ENCODE results near the gene EFHC1.

Gene EFHC1

GRCh38 chr6:52395969-52396368 is 24.2 kb upstream of the EFHC1 start:
- no peak for DNase-seq (ENCODE audit: low read depth in 2 of 2, low spot score in 1 of 2)

GRCh38 chr6:52399511-52400312 is 20.4 kb upstream of the EFHC1 start:
- no peak for DNase-seq (ENCODE audit: low read depth in 2 of 2, low spot score in 1 of 2)

- DNase-seq (ENCODE audit: low read depth in 2 of 2, low spot score in 1 of 2): no peak
These were observed 19.7 kb upstream of the EFHC1 start for GRCh38 chr6:52400313-52401041.

- no peak for DNase-seq (ENCODE audit: low read depth in 2 of 2, low spot score in 1 of 2)
These were observed 17.1 kb upstream of the EFHC1 start for GRCh38 chr6:52403086-52403485.

GRCh38 chr6:52403627-52404026 is 16.5 kb upstream of the EFHC1 start:
- DNase-seq (ENCODE audit: low read depth in 2 of 2, low spot score in 1 of 2): no peak

GRCh38 chr6:52405243-52405642 is 14.9 kb upstream of the EFHC1 start:
- DNase-seq (ENCODE audit: low read depth in 2 of 2, low spot score in 1 of 2): no peak

GRCh38 chr6:52407467-52407866 is 12.7 kb upstream of the EFHC1 start:
- no peak for DNase-seq (ENCODE audit: low read depth in 2 of 2, low spot score in 1 of 2)

- no peak for DNase-seq (ENCODE audit: low read depth in 2 of 2, low spot score in 1 of 2)
These were observed 10.6 kb upstream of the EFHC1 start for GRCh38 chr6:52409499-52409898.

GRCh38 chr6:52410979-52411378 is 9.2 kb upstream of the EFHC1 start:
- DNase-seq (ENCODE audit: low read depth in 2 of 2, low spot score in 1 of 2): no peak

GRCh38 chr6:52411911-52412310 is 8.2 kb upstream of the EFHC1 start:
- no peak for DNase-seq (ENCODE audit: low read depth in 2 of 2, low spot score in 1 of 2)

GRCh38 chr6:52415333-52415732 is 4.8 kb upstream of the EFHC1 start:
- no peak for DNase-seq (ENCODE audit: low read depth in 2 of 2, low spot score in 1 of 2)

- no peak for DNase-seq (ENCODE audit: low read depth in 2 of 2, low spot score in 1 of 2)
These were observed 4.1 kb upstream of the EFHC1 start for GRCh38 chr6:52415917-52416628.

- no peak for DNase-seq (ENCODE audit: low read depth in 2 of 2, low spot score in 1 of 2)
These were observed 3.5 kb upstream of the EFHC1 start for GRCh38 chr6:52416629-52417151.

- no peak for DNase-seq (ENCODE audit: low read depth in 2 of 2, low spot score in 1 of 2)
These were observed 2.4 kb upstream of the EFHC1 start for GRCh38 chr6:52417675-52418111.

GRCh38 chr6:52418606-52419005 is 1.5 kb upstream of the EFHC1 start:
- no peak for DNase-seq (ENCODE audit: low read depth in 2 of 2, low spot score in 1 of 2)

- DNase-seq (ENCODE audit: low read depth in 2 of 2, low spot score in 1 of 2): no peak
These were observed 671 bp downstream of the EFHC1 start for GRCh38 chr6:52420668-52421358.

- DNase-seq (ENCODE audit: low read depth in 2 of 2, low spot score in 1 of 2): no peak
These were observed 2.0 kb downstream of the EFHC1 start for GRCh38 chr6:52422156-52422555.

GRCh38 chr6:52423448-52423847 is 3.3 kb downstream of the EFHC1 start:
- no peak for DNase-seq (ENCODE audit: low read depth in 2 of 2, low spot score in 1 of 2)

GRCh38 chr6:52423971-52424381 is 3.8 kb downstream of the EFHC1 start:
- no peak for DNase-seq (ENCODE audit: low read depth in 2 of 2, low spot score in 1 of 2)

GRCh38 chr6:52424513-52424912 is 4.4 kb downstream of the EFHC1 start:
- no peak for DNase-seq (ENCODE audit: low read depth in 2 of 2, low spot score in 1 of 2)

GRCh38 chr6:52426667-52427066 is 6.5 kb downstream of the EFHC1 start:
- no peak for DNase-seq (ENCODE audit: low read depth in 2 of 2, low spot score in 1 of 2)

All from stimulated activated CD8-positive, alpha-beta memory T cell treated with anti-CD3 and anti-CD28 coated beads, Interleukin-4, amount 100 ng/mL, for 1 hour (primary cell).